Measurements from ENCODE around the gene ARHGEF2. TPM values are rescaled to one million over a fixed set of nuclear protein-coding genes. Genes with fewer than 3 reads are reported as not detected.

ARHGEF2 gene
- total RNA-seq (2021; ENCODE audit: unreplicated experiment) = 90.1 TPM
- 91.8 and 95.7 TPM in 2 replicates for polyA plus RNA-seq (2012)
- Bru-seq, nascent RNA = percentile 90 among the genes with signal in this experiment
- BruChase-seq, experiment 1, labeled RNA remaining after a 6-hour chase = percentile 93 among the genes with signal in this experiment
- BruChase-seq, experiment 2, labeled RNA remaining after a 2-hour chase = percentile 93 among the genes with signal in this experiment
- long read RNA-seq, partial matches to known transcripts = 9 of 50 reads
- long read RNA-seq, other reads (novel, unspliced or antisense) = 40 of 50 reads

DNA sequence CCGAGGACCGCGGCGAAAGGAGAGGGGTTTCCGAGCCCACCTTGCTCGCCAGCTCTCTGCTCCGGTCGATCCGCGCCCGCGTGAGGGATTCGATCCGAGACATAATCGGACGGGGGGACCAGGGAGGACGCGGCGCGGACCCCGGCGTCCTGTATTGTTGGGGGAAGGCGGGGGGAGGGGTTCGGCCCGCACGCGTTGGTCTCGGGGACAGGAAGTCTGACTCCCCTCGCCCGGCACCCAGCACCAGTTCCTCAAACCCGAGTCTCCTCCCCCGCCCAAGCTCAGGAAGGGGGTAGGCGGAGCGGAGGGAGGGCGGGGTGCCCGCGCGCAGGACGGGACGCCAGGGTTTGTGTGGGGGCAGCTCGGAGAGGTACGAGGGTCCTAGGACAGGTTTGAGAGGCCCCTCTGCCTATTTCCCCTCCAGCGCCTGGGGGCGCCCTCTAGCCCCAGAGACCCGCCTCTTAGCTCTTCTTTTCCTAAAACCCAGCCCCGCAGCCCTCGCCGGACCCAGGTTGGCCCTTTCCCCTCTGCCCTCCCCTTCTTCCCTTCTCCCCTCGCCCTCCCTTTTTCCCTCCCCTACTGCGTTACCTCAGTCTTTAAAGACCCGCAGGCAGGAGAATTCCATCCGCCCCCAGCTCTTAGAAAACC lies at the start of gene ARHGEF2:
Gene ARHGEF2, minus strand, starts transcription at position 223 of the 648 bp plus-strand sequence. Its CDS starts 120 bp downstream, at position 103.
- TF ChIP-seq SIN3A (IDR thresholded peaks at IDR 0.05; ENCODE audit: low read depth) (no peak), POLR2AphosphoS5 (IDR thresholded peaks at IDR 0.05; ENCODE audit: low read depth, low read length) (peak; percentile 94), TCF7L2 (IDR thresholded peaks at IDR 0.05; ENCODE audit: borderline replicate concordance, extremely low read depth, insufficient read depth, insufficient read length) (peak; percentile 6)
- TF ChIP-seq, protein P1, sequence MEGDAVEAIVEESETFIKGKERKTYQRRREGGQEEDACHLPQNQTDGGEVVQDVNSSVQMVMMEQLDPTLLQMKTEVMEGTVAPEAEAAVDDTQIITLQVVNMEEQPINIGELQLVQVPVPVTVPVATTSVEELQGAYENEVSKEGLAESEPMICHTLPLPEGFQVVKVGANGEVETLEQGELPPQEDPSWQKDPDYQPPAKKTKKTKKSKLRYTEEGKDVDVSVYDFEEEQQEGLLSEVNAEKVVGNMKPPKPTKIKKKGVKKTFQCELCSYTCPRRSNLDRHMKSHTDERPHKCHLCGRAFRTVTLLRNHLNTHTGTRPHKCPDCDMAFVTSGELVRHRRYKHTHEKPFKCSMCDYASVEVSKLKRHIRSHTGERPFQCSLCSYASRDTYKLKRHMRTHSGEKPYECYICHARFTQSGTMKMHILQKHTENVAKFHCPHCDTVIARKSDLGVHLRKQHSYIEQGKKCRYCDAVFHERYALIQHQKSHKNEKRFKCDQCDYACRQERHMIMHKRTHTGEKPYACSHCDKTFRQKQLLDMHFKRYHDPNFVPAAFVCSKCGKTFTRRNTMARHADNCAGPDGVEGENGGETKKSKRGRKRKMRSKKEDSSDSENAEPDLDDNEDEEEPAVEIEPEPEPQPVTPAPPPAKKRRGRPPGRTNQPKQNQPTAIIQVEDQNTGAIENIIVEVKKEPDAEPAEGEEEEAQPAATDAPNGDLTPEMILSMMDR (IDR thresholded peaks at IDR 0.05 in 2 of 3, conservative IDR thresholded peaks at IDR 0.05 in 1 of 3; ENCODE audit: borderline replicate concordance in 1 of 3, insufficient read depth in 1 of 3, low read depth in 2 of 3, low read length in 2 of 3) = 0 out of 6 replicates have a peak, but pooled peaks of 1 of the 3 experiments have one; percentile 8
- peak within 1 kb of the TSS; percentile 87 to 91 for H3K4me3 ChIP-seq (replicated peaks in 1 of 2; ENCODE audit: low read depth in 1 of 2, low read length in 2 of 2)
- H3K9me2 ChIP-seq (ENCODE audit: insufficient read depth) = no peaks in the 10 kb centered on the region
- no peak within 1 kb of the TSS for H2AFZ ChIP-seq (ENCODE audit: low read depth, low read length, poor library complexity, severe bottlenecking)
- ATAC-seq = peak; percentile 80
- RAD21 ChIA-PET (ENCODE audit: low non-redundant PET in 1 of 2, low total read pairs in 2 of 2, uncharacterized antibody in 2 of 2, unreplicated experiment in 2 of 2) = interaction anchor here in 1 of 2 experiments (0.6 kb wide), 1 partner anchor 16 kb away, joined by 3 read pairs; no protein-coding TSS in a partner anchor
- peaks cover 56% of the 10 kb centered on the region for H3K79me2 ChIP-seq (ENCODE audit: insufficient read depth, low read length)
- peak within 1 kb of the TSS; percentile 96 for H3K4me2 ChIP-seq (ENCODE audit: low read length)
- no peaks in the 10 kb centered on the region for H4K20me1 ChIP-seq (ENCODE audit: insufficient read depth)
- POLR2A ChIA-PET = interaction anchor here (0.6 to 3.6 kb wide), 13 partner anchors 9 to 872 kb away, joined by 3 to 28 read pairs (median 4); no protein-coding TSS in a partner anchor
- no peaks in the 10 kb centered on the region for H3K9me3 ChIP-seq (ENCODE audit: control insufficient read depth in 1 of 2, insufficient read depth in 1 of 2, low read depth in 1 of 2, low read length in 2 of 2)
- CTCF ChIA-PET = interaction anchor here (0.7 to 2.7 kb wide), 2 partner anchors 16 to 40 kb away, joined by 3 to 8 read pairs; no protein-coding TSS in a partner anchor
- H3K9ac ChIP-seq (ENCODE audit: low read length) = peak within 1 kb of the TSS; percentile 97
- intact Hi-C loops (cut with micrococcal nuclease) = loop anchor here (2.0 kb wide), 1 partner anchor 16 kb away; no protein-coding TSS in a partner anchor
- peak within 1 kb of the TSS; percentile 85 for H3K27ac ChIP-seq (ENCODE audit: low read depth, low read length)
- DNase-seq (ENCODE audit: low read depth, low spot score) = no peak
- H3K27me3 ChIP-seq (ENCODE audit: insufficient read depth, low read length) = no peaks in the 10 kb centered on the region
- peaks cover 54 to 70% of the 10 kb centered on the region in 2 experiments for H3K4me1 ChIP-seq (ENCODE audit: control insufficient read depth in 1 of 2, insufficient read depth in 2 of 2, low read length in 2 of 2)
- no TSS peak for BruUV-seq (replicated peaks)
- no peaks in the 10 kb centered on the region for H3K36me3 ChIP-seq (ENCODE audit: control insufficient read depth in 1 of 2, insufficient read depth in 2 of 2, low read length in 2 of 2)
